ENCODE results near the gene ATXN1. TPM values are rescaled to one million over a fixed set of nuclear protein-coding genes. Genes with fewer than 3 reads are reported as not detected.
A peak's percentile ranks its signal among the peaks of the same experiment; 100 is the strongest.

ATXN1 gene
- total RNA-seq, 1 experiment from 2014 or later = 5.6 TPM

- no peak overlapping the region for H2BK12ac ChIP-seq (ENCODE audit: insufficient read length, low read depth, low read length)
- H3K27ac ChIP-seq (ENCODE audit: insufficient read length, low read depth, low read length) = peak overlapping the region; percentile 62
- no peak overlapping the region for H3K18ac ChIP-seq (ENCODE audit: insufficient read length, low read depth, low read length)
- H2BK5ac ChIP-seq (ENCODE audit: insufficient read length, low read length) = no peak overlapping the region
- H3K23me2 ChIP-seq (ENCODE audit: insufficient read length, low read depth, low read length, poor library complexity, severe bottlenecking) = no peaks in the 10 kb centered on the region
- Mint-ChIP-seq H3K4me1 (peaks cover 3 to 5% of the 10 kb centered on the region in 2 experiments; a peak in 2 of 4 replicates), H3K36me3 (ENCODE audit: insufficient read depth in 1 of 3, low read depth in 3 of 3) (peaks cover under 1 to 3% (median under 1%) of the 10 kb centered on the region in 3 experiments; a peak in 3 of 7 replicates), H3K4me3 (no peak overlapping the region), H3K27ac (no peak overlapping the region), H3K9me3 (no peaks in the 10 kb centered on the region; a peak in 1 of 5 replicates), H3K27me3 (ENCODE audit: low read depth) (peaks cover 5% of the 10 kb centered on the region; the same call in 1 of the 2 replicates)
- no CpG with 5 or more reads among the region's 11 CpGs for WGBS (ENCODE audit: extremely low coverage, insufficient read length, low lambda C conversion rate)
- no peak overlapping the region for H3K9ac ChIP-seq (ENCODE audit: extremely low read depth, insufficient read length, low read length)
- H2BK120ac ChIP-seq (ENCODE audit: low read depth, low read length, poor library complexity, severe bottlenecking) = no peak overlapping the region
- no peak overlapping the region for H4K8ac ChIP-seq (replicated peaks; ENCODE audit: insufficient read length, low read depth, low read length)
- H3K56ac ChIP-seq (ENCODE audit: insufficient read length, low read depth, low read length) = no peak overlapping the region
- no peak overlapping the region for H4K5ac ChIP-seq (ENCODE audit: insufficient read length, low read depth, low read length)
- H4K20me1 ChIP-seq (ENCODE audit: control insufficient read depth, insufficient read depth, insufficient read length) = no peaks in the 10 kb centered on the region
- H2AFZ ChIP-seq (ENCODE audit: low read length) = no peak overlapping the region
- H3K4ac ChIP-seq (ENCODE audit: low read depth, low read length) = no peak overlapping the region
- no peak overlapping the region for H3K23ac ChIP-seq (ENCODE audit: insufficient read length, low read depth, low read length)
- no peak overlapping the region for H2BK20ac ChIP-seq (ENCODE audit: low read depth, low read length, poor library complexity, severe bottlenecking)
- no peaks in the 10 kb centered on the region for H3K79me1 ChIP-seq (ENCODE audit: insufficient read depth, low read depth, low read length, poor library complexity, severe bottlenecking)
- H3K79me2 ChIP-seq (ENCODE audit: insufficient read depth, low read length) = no peaks in the 10 kb centered on the region
- no peaks in the 10 kb centered on the region for H3K9me3 ChIP-seq (ENCODE audit: control insufficient read depth, low read depth, low read length)
- peak; percentile 94 for TF ChIP-seq CTCF (conservative IDR thresholded peaks at IDR 0.05)
- no peak overlapping the region for H2AK5ac ChIP-seq (ENCODE audit: insufficient read length, low read length)
- no peak overlapping the region for H4K91ac ChIP-seq (ENCODE audit: insufficient read length, low read depth, low read length)
- H3K27me3 ChIP-seq (ENCODE audit: insufficient read depth, low read length) = no peaks in the 10 kb centered on the region
- H3K14ac ChIP-seq (ENCODE audit: insufficient read depth, low read length) = no peak overlapping the region
- 0 out of 2 replicates have a peak, but pooled peaks cover 3% of the 10 kb centered on the region for H3K4me1 ChIP-seq (ENCODE audit: insufficient read depth, low read length)
- H2BK15ac ChIP-seq (ENCODE audit: low read depth, low read length) = no peak overlapping the region
- peak overlapping the region; percentile 59 for H3K4me2 ChIP-seq (ENCODE audit: insufficient read depth, insufficient read length, low read length)
- H3T11ph ChIP-seq (ENCODE audit: low read length) = no peak overlapping the region
- DNase-seq = peak; percentile 74
Observed at GRCh38 chr6:16331384-16332174, 429.7 kb downstream of the ATXN1 start.
